ENCODE data around the gene MERTK.

DNA sequence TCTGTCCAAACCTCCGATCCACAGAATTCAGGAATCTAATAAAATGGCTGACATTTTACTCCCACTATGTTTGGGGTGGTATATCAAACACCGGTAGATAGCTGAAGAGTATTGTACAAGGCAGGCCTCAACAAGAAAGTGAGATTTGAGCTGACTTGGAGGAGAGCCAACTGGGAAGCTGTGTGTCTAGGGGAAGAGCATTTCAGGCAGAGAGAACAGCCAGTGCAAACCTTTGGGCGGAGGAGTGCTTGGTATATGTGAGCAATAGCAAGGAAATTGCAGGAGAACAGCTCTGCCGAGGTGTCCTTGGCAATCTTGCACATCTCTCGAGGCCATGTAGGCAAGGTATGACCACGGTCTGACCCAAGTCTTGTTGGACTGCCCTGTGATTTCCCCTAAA is 1.8 kb upstream of the MERTK start:
- TF ChIP-seq, protein P1, sequence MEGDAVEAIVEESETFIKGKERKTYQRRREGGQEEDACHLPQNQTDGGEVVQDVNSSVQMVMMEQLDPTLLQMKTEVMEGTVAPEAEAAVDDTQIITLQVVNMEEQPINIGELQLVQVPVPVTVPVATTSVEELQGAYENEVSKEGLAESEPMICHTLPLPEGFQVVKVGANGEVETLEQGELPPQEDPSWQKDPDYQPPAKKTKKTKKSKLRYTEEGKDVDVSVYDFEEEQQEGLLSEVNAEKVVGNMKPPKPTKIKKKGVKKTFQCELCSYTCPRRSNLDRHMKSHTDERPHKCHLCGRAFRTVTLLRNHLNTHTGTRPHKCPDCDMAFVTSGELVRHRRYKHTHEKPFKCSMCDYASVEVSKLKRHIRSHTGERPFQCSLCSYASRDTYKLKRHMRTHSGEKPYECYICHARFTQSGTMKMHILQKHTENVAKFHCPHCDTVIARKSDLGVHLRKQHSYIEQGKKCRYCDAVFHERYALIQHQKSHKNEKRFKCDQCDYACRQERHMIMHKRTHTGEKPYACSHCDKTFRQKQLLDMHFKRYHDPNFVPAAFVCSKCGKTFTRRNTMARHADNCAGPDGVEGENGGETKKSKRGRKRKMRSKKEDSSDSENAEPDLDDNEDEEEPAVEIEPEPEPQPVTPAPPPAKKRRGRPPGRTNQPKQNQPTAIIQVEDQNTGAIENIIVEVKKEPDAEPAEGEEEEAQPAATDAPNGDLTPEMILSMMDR (IDR thresholded peaks at IDR 0.05) = no peak
- no peak for TF ChIP-seq POLR2A (IDR thresholded peaks at IDR 0.05)
